Hepatocyte (in vitro differentiated cells): ENCODE measurements around the gene ADAMTS15. TPM values are rescaled to one million over a fixed set of nuclear protein-coding genes. Genes with fewer than 3 reads are reported as not detected.

Experiments
- DNase-seq: peaks from one replicate; pipeline ENCODE4 v3.0.0-alpha.2; 2016; ENCODE audit warnings: low spot score
- H2AFZ ChIP-seq: fragments of 200-600 bp; sonication (generic); 2 replicates; pipeline ENCODE4 v1.6.0; 2016; ENCODE audit warnings: antibody characterized with exemption, mild to moderate bottlenecking
- H3K27ac ChIP-seq: fragments of 200-600 bp; sonication (generic); 2 replicates; pipeline ENCODE4 v1.5.1; 2016; ENCODE audit warnings: mild to moderate bottlenecking
- H3K27me3 ChIP-seq: fragments of 200-600 bp; sonication (generic); 2 replicates; pipeline ENCODE4 v1.6.1; 2016
- H3K36me3 ChIP-seq: fragments of 200-600 bp; sonication (generic); replicated peaks from 2 replicates; pipeline ENCODE4 v1.5.1; 2016; ENCODE audit warnings: low read depth; ENCODE audit not compliant: insufficient read depth
- H3K4me1 ChIP-seq: fragments of 200-600 bp; sonication (generic); 2 replicates; pipeline ENCODE4 v1.5.1; 2016; ENCODE audit warnings: mild to moderate bottlenecking, moderate library complexity; ENCODE audit not compliant: insufficient read depth
- H3K4me2 ChIP-seq: fragments of 200-600 bp; sonication (generic); 2 replicates; pipeline ENCODE4 v1.6.0; 2016
- H3K4me3 ChIP-seq: fragments of 200-600 bp; sonication (generic); 2 replicates; pipeline ENCODE4 v1.5.1; 2016; ENCODE audit warnings: mild to moderate bottlenecking
- H3K79me2 ChIP-seq: fragments of 200-600 bp; sonication (generic); 2 replicates; pipeline ENCODE4 v1.6.0; 2017; ENCODE audit warnings: mild to moderate bottlenecking
- H3K9me2 ChIP-seq: fragments of 200-600 bp; sonication (generic); replicated peaks from 2 replicates; pipeline ENCODE4 v1.6.0; 2017; ENCODE audit warnings: mild to moderate bottlenecking; ENCODE audit not compliant: insufficient read depth
- H3K9me3 ChIP-seq: fragments of 200-600 bp; sonication (generic); 2 replicates; pipeline ENCODE4 v1.5.1; 2016; ENCODE audit warnings: low read depth, mild to moderate bottlenecking
- H4K20me1 ChIP-seq: fragments of 200-600 bp; sonication (generic); 2 replicates; pipeline ENCODE4 v1.6.0; 2016; ENCODE audit warnings: mild to moderate bottlenecking; ENCODE audit not compliant: insufficient read depth, poor library complexity, severe bottlenecking
- EZH2 ChIP-seq: fragments of 200-600 bp; sonication (generic); IDR thresholded peaks from 2 replicates; pipeline ENCODE4 v1.6.1; 2016; ENCODE audit warnings: antibody characterized with exemption, mild to moderate bottlenecking, borderline replicate concordance
- EZH2phosphoT487 ChIP-seq: fragments of 200-600 bp; sonication (generic); IDR thresholded peaks from one replicate; pipeline ENCODE4 v1.6.1; 2018; ENCODE audit warnings: antibody characterized with exemption, mild to moderate bottlenecking, low read depth, moderate library complexity; ENCODE audit not compliant: unreplicated experiment, severe bottlenecking
- WGBS: methylation state at CpG from one replicate; pipeline ENCODE4 v1.1.6; 2016; ENCODE audit warnings: low lambda C conversion rate; ENCODE audit errors: missing lambda C conversion rate; 5-methylcytosine and 5-hydroxymethylcytosine counted together
- polyA plus RNA-seq: library from polyadenylated mRNA; unstranded; fragments of >200 nt; fragmentation: Nextera tagmentation; extraction: Ambion mirVana; gene quantifications from 2 replicates; pipeline ENCODE4 v1.2.1, GENCODE V29; 2016
- total RNA-seq: library from RNA; depleted of rRNA; stranded (reverse); fragments of >200 nt; gene quantifications from 2 replicates; pipeline ENCODE4 v1.2.3, GENCODE V29; 2014
- TF ChIP-seq, protein P1 (sequence below): fragments of 200-600 bp; sonication (generic); IDR thresholded peaks from 2 replicates; pipeline ENCODE4 v1.5.1; 2016; ENCODE audit warnings: antibody characterized with exemption, mild to moderate bottlenecking; ENCODE audit not compliant: poor library complexity

The ADAMTS15 gene
- total and polyA plus RNA-seq, 2 experiments from 2014 or later: 4.5 to 14.6 TPM

DNA sequence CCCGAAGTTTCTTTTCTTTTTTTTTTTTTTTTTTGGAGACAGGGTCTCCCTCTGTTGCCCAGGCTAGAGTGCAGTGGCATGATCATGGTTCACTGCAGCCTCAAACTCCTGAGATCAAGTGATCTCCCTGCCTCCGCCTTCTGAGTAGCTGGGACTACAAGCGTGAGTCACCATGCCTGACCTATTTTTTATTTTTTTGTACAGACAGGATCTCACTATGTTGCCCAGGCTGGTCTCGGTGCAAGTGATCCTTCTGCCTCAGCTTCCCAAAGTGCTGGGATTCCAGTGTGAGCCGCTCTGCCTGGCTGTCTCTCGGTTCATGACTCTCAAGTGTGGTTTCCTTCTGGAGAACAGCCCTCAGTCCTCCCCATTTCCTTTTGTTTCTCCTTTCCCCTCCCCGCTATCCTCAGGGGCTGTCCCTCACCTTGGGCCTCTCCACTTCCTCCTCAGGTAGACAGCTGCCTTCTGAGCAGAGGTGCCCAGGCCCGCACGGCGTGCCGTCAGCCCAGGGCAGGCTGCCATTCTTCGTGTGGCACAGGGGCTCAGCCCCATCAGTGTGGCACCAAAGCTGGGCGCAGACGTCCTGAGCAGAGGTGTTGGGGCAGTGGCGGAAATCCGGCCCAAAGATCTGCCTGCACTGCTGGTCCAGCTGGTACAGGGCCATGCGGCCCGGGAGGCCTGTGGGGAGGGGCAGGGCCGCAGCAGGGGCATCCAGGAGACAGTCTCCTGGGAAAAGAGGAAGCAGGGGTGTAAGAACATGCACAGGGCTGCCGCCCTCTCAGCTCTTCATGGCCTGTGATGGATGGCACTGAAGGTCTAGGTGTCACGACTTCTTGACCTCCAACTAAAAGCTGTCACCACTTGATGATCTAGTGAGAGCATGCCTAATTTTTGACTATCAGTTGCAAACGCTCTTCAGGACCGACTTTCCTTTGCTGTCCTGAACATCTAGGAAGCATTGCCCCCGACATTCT, 34.1 kb upstream of the ADAMTS15 start:
- Histone ChIP-seq H3K4me1 (no peaks in the 10 kb centered on the region), H3K4me3 (no peak overlapping the region), H2AFZ (no peak overlapping the region), H3K4me2 (no peak overlapping the region), H3K27me3 (peaks cover 6% of the 10 kb centered on the region), H3K79me2 (no peaks in the 10 kb centered on the region), H3K36me3 (no peaks in the 10 kb centered on the region), H3K9me2 (no peaks in the 10 kb centered on the region), H3K9me3 (no peaks in the 10 kb centered on the region), H3K27ac (no peak overlapping the region), H4K20me1 (no peaks in the 10 kb centered on the region)
- TF ChIP-seq EZH2phosphoT487: no peak
- no peak for TF ChIP-seq EZH2
- TF ChIP-seq, protein P1, sequence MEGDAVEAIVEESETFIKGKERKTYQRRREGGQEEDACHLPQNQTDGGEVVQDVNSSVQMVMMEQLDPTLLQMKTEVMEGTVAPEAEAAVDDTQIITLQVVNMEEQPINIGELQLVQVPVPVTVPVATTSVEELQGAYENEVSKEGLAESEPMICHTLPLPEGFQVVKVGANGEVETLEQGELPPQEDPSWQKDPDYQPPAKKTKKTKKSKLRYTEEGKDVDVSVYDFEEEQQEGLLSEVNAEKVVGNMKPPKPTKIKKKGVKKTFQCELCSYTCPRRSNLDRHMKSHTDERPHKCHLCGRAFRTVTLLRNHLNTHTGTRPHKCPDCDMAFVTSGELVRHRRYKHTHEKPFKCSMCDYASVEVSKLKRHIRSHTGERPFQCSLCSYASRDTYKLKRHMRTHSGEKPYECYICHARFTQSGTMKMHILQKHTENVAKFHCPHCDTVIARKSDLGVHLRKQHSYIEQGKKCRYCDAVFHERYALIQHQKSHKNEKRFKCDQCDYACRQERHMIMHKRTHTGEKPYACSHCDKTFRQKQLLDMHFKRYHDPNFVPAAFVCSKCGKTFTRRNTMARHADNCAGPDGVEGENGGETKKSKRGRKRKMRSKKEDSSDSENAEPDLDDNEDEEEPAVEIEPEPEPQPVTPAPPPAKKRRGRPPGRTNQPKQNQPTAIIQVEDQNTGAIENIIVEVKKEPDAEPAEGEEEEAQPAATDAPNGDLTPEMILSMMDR: no peak
- WGBS: 89% methylated on average over 24 of the region's 24 CpGs
- DNase-seq: no peak

DNA sequence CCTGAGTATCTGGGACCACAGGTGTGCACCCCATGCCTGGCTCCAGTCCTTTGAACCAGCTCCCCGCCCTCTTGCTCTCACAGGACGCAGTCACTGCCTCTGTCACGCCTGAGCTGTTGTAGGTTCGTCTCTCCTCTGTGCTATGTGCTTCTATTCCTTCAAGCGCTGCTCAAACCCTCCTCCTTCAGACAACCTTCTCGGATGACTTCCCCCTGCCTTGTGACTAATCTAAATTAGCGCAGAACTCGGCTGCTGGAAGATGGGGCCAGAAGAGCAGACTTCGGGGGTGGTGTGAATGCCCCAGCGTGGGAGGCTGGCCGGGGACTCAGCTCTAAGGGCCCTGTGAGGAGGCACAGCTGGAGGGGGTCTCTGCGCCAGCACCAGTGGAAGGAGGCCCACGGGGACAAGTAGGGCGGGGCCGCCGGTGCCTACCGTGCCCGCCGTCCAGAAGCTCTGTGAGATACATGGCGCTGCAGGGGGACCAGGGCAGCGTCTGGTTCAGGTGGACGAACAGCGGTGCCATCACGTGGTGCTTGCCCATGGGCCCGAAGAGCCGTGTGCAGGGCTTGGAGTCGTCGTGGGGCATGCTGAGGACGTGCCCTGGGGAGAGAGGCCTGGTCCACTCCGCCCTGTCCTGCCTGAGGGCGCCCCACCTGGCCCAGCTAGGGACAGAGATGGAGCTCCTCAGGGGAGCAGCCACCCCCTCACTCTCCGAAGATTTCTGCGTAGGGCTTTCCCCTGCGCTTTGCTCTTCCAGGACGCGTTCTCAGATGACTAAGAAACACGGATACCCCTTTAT, 32.5 kb upstream of the ADAMTS15 start:
- peaks cover 3% of the 10 kb centered on the region for H3K27me3 ChIP-seq

DNA sequence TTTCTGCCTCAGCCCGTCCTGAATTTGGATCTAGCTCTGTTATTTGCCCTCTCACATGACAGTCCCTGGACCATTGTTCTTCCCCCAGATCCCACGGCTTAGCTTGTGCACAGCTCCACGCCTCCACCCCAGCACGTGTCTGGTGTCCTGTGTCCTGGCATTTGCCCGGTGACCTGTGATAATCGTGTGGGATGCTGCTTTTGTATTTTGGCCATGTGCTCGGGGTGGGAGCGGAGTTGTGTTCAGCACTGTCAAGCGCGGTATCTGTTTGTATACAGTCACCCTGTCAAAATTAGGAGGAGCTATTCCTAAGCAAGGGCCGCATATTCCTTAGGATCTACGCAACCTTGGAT, 31.9 kb upstream of the ADAMTS15 start:
- Histone ChIP-seq H3K9me3 (no peaks in the 10 kb centered on the region), H3K4me2 (no peak overlapping the region), H3K4me3 (no peak overlapping the region), H2AFZ (no peak overlapping the region), H3K4me1 (no peaks in the 10 kb centered on the region), H3K79me2 (no peaks in the 10 kb centered on the region), H4K20me1 (no peaks in the 10 kb centered on the region), H3K27ac (no peak overlapping the region), H3K36me3 (no peaks in the 10 kb centered on the region), H3K9me2 (no peaks in the 10 kb centered on the region), H3K27me3 (peaks cover 3% of the 10 kb centered on the region)
- WGBS: 91% methylated on average over 12 of the region's 12 CpGs
- TF ChIP-seq EZH2phosphoT487 (no peak), EZH2 (no peak)
- TF ChIP-seq, protein P1: no peak
- no peak for DNase-seq

More for the DNA sequence above, 32.5 kb upstream of the ADAMTS15 start:
- no peak for DNase-seq
- Histone ChIP-seq H3K36me3 (no peaks in the 10 kb centered on the region), H3K4me3 (no peak overlapping the region), H3K27ac (no peak overlapping the region), H3K9me2 (no peaks in the 10 kb centered on the region), H3K79me2 (no peaks in the 10 kb centered on the region), H3K4me1 (no peaks in the 10 kb centered on the region), H3K9me3 (no peaks in the 10 kb centered on the region), H3K4me2 (no peak overlapping the region), H4K20me1 (no peaks in the 10 kb centered on the region), H2AFZ (no peak overlapping the region)
- WGBS: 91% methylated on average over 37 of the region's 37 CpGs
- TF ChIP-seq EZH2 (no peak), EZH2phosphoT487 (no peak)
- TF ChIP-seq, protein P1: no peak
